Endothelial cell of umbilical vein (primary cell): ENCODE data around the gene HABP2.

Source experiments
- EZH2 ChIP-seq: IDR thresholded peaks from 2 replicates; pipeline ENCODE4 v1.6.1; 2012; ENCODE audit warnings: borderline replicate concordance, low read depth, mild to moderate bottlenecking, moderate library complexity, low read length, inconsistent platforms; ENCODE audit not compliant: severe bottlenecking
- FOS ChIP-seq: IDR thresholded peaks from 2 replicates; pipeline ENCODE4 v1.6.1; 2011; ENCODE audit warnings: mild to moderate bottlenecking, low read length, moderate library complexity, borderline replicate concordance; ENCODE audit not compliant: insufficient read depth
- GATA2 ChIP-seq: IDR thresholded peaks from 2 replicates; pipeline ENCODE4 v1.7.0; 2011; ENCODE audit warnings: low read depth, mild to moderate bottlenecking, moderate library complexity, mixed read lengths, low read length; ENCODE audit not compliant: insufficient read length, insufficient read depth
- JUN ChIP-seq: IDR thresholded peaks from 2 replicates; pipeline ENCODE4 v1.6.1; 2011; ENCODE audit warnings: borderline replicate concordance, low read depth; ENCODE audit not compliant: insufficient read length, insufficient read depth
- MYC ChIP-seq: IDR thresholded peaks from one replicate; pipeline ENCODE4 v1.6.1; 2011; ENCODE audit warnings: mild to moderate bottlenecking, low read depth, low read length
- POLR2A ChIP-seq: IDR thresholded peaks from 2 replicates; pipeline ENCODE4 v1.6.1; 2012; ENCODE audit warnings: low read depth, mild to moderate bottlenecking, control low read depth, low read length
- POLR2AphosphoS5 ChIP-seq: IDR thresholded peaks from 2 replicates; pipeline ENCODE4 v1.6.1; 2012; ENCODE audit warnings: low read depth, mild to moderate bottlenecking, control low read depth, low read length, moderate library complexity; ENCODE audit not compliant: insufficient read depth
- TF ChIP-seq, protein P1 (sequence below), 2 donors: IDR thresholded peaks; 1 replicate in 1 of 2; 2 replicates in 1 of 2; pipeline ENCODE4 v1.5.1; 2011; ENCODE audit warnings: low read length in 2 of 2, mild to moderate bottlenecking in 2 of 2, moderate library complexity in 2 of 2, control low read depth in 1 of 2, inconsistent platforms in 1 of 2, low read depth in 1 of 2; ENCODE audit not compliant: insufficient read depth in 1 of 2; ENCODE audit errors: extremely low read depth in 1 of 2
- TF ChIP-seq, protein P2 (sequence below): IDR thresholded peaks from 2 replicates; pipeline ENCODE4 v1.6.1; 2011; ENCODE audit not compliant: insufficient read depth, insufficient read length

DNA sequence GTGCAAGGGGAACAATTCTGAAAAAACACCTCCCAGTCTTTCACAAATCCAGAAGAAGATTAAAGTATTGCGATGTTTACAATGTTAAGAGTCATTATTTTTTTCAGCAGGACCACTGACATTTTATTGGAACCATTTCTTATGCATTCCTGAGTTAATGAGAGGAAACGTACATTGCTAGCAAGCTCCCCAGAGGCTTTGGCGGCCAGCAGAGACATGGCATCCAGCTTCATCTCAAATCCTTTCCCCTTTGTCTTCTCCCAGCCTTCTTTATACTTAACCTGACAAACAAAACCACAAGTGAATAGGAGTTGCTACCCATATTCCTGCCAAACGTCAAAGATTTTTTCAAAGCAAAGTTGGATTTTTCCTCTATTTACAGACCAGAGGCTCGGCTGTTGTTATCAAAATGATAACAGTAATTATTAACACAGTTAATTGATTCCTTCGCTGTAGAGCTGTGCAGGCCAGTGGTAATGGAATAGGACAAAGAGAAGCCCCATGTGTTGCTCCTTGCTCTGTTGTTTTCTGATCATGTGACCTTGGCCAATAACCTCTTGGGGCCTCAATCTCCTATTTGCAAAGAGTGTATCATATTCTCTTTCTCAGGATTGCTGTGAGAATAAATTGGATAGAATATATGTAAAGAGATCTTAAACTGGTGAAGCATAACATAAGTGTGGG lies 79.0 kb downstream of the HABP2 start:
- no peak for TF ChIP-seq EZH2
- no peak for TF ChIP-seq POLR2AphosphoS5
- TF ChIP-seq, protein P1, sequence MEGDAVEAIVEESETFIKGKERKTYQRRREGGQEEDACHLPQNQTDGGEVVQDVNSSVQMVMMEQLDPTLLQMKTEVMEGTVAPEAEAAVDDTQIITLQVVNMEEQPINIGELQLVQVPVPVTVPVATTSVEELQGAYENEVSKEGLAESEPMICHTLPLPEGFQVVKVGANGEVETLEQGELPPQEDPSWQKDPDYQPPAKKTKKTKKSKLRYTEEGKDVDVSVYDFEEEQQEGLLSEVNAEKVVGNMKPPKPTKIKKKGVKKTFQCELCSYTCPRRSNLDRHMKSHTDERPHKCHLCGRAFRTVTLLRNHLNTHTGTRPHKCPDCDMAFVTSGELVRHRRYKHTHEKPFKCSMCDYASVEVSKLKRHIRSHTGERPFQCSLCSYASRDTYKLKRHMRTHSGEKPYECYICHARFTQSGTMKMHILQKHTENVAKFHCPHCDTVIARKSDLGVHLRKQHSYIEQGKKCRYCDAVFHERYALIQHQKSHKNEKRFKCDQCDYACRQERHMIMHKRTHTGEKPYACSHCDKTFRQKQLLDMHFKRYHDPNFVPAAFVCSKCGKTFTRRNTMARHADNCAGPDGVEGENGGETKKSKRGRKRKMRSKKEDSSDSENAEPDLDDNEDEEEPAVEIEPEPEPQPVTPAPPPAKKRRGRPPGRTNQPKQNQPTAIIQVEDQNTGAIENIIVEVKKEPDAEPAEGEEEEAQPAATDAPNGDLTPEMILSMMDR (IDR thresholded peaks at IDR 0.05; ENCODE audit: extremely low read depth in 1 of 2, insufficient read depth in 1 of 2, low read depth in 1 of 2, low read length in 2 of 2) = no peak
- TF ChIP-seq, protein P2, sequence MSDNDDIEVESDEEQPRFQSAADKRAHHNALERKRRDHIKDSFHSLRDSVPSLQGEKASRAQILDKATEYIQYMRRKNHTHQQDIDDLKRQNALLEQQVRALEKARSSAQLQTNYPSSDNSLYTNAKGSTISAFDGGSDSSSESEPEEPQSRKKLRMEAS = no peak
- TF ChIP-seq POLR2A = no peak
- TF ChIP-seq JUN = no peak
- no peak for TF ChIP-seq FOS
- no peak for TF ChIP-seq MYC
- TF ChIP-seq GATA2 = no peak
